Measurements from ENCODE around the gene ABL2.
A peak's percentile ranks its signal among the peaks of the same experiment; 100 is the strongest.

GRCh38 chr1:179079113-179079761, 150.2 kb downstream of the ABL2 start:
- peak; percentile 42; the same call in 1 of the 2 replicates for TF ChIP-seq CTCF (IDR thresholded peaks at IDR 0.05)
- no peak for TF ChIP-seq FOXP1 (CRISPR knock-in tag; IDR thresholded peaks at IDR 0.05; ENCODE audit: borderline replicate concordance)
- no peak for TF ChIP-seq FOXJ3 (CRISPR knock-in tag; IDR thresholded peaks at IDR 0.05; ENCODE audit: borderline replicate concordance)
- no peak for TF ChIP-seq FOXP4 (CRISPR knock-in tag; IDR thresholded peaks at IDR 0.05)
- TF ChIP-seq ARID4B (CRISPR knock-in tag; IDR thresholded peaks at IDR 0.05; ENCODE audit: borderline replicate concordance), result no peak
- no peak for TF ChIP-seq PRDM15 (CRISPR knock-in tag; IDR thresholded peaks at IDR 0.05)
- no peak for TF ChIP-seq ZNF317 (CRISPR knock-in tag; IDR thresholded peaks at IDR 0.05; ENCODE audit: borderline replicate concordance, low read depth)
- no peak for TF ChIP-seq USF2 (CRISPR knock-in tag; IDR thresholded peaks at IDR 0.05)

Measured in WTC11 (cell line).